Right lobe of liver (tissue), 4 donors: ENCODE results near the gene MAPT.

Source experiments
- CTCF ChIP-seq, 4 donors: fragments of 200-600 bp in 3 of 4; fragments of 450-650 bp in 1 of 4; IDR thresholded peaks; one replicate each; pipeline versions ENCODE4 v1.5.1 to v1.8.0; 2016 to 2022; ENCODE audit warnings: antibody characterized with exemption in 4 of 4, mild to moderate bottlenecking in 2 of 4
- POLR2A ChIP-seq: fragments of 450-650 bp; IDR thresholded peaks from one replicate; pipeline ENCODE4 v1.6.1; 2017; ENCODE audit warnings: antibody characterized with exemption, mild to moderate bottlenecking
- donor health status: DM: no; HTN: no; CAD: no.
- donor health status: DM: no; HTN: no; CAD: no.
- donor health status: DM: no; HTN: yes; CAD: no.

DNA sequence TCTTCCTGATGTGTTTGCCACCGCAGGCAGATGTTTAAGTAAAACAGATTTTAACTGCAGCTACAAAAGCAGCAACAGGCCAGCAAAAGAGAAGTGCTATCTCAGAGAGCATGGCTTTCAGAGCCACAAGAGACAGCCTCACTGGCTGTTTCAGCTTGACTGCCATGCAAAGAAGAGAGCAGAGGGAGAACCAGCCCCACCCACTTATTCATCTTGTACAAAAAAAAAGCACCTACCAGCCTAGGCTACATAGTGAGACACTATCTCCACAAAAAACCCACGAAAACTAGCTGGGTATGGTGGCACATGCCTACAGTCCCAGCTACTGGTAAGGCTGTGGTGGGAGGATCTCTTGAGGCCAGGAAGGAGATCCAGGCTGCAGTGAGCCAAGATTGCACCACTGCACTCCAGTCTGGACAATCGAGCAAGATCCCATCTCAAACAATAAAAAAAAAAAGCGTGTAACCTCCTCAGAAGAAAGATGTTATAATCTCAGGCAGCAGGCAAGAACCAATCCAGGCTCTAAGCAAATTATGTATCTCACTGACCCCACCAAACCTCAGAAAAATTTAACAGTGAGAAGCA is 134.7 kb downstream of the MAPT start:
- TF ChIP-seq POLR2A: no peak
- no peak for TF ChIP-seq CTCF (IDR thresholded peaks at IDR 0.05)
